ENCODE measurements around the gene NPAS2. TPM values are rescaled to one million over a fixed set of nuclear protein-coding genes. Genes with fewer than 3 reads are reported as not detected.

NPAS2 gene
- total RNA-seq, 1 experiment from 2014 or later = 20.4 TPM

DNA sequence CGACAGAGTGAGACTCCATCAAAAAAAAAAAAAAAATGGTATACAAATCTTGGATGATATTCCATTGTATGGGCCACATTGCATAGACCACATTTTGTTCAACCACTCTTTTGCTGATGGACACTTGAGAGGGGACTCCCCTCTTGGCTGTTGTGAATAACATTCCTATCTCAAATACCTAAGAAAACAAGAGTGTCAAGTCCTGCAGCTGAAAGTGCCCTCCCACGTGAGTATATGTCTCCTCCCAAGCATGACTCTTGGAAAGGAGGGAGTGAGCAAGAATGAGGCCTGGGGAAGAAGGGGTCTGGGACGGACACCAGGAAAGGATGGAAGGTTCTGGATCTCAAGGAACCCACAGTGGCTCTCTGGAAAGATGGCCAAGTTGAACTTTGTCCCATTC lies 36.0 kb upstream of the NPAS2 start:
- no peak for DNase-seq (ENCODE audit: low read depth, low spot score)
- TF ChIP-seq ZNF274 (IDR thresholded peaks at IDR 0.05; ENCODE audit: low read depth, low read length) = no peak
- TF ChIP-seq FOSL1 (IDR thresholded peaks at IDR 0.05; ENCODE audit: low read depth) = no peak
- TF ChIP-seq, protein P1, sequence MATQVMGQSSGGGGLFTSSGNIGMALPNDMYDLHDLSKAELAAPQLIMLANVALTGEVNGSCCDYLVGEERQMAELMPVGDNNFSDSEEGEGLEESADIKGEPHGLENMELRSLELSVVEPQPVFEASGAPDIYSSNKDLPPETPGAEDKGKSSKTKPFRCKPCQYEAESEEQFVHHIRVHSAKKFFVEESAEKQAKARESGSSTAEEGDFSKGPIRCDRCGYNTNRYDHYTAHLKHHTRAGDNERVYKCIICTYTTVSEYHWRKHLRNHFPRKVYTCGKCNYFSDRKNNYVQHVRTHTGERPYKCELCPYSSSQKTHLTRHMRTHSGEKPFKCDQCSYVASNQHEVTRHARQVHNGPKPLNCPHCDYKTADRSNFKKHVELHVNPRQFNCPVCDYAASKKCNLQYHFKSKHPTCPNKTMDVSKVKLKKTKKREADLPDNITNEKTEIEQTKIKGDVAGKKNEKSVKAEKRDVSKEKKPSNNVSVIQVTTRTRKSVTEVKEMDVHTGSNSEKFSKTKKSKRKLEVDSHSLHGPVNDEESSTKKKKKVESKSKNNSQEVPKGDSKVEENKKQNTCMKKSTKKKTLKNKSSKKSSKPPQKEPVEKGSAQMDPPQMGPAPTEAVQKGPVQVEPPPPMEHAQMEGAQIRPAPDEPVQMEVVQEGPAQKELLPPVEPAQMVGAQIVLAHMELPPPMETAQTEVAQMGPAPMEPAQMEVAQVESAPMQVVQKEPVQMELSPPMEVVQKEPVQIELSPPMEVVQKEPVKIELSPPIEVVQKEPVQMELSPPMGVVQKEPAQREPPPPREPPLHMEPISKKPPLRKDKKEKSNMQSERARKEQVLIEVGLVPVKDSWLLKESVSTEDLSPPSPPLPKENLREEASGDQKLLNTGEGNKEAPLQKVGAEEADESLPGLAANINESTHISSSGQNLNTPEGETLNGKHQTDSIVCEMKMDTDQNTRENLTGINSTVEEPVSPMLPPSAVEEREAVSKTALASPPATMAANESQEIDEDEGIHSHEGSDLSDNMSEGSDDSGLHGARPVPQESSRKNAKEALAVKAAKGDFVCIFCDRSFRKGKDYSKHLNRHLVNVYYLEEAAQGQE (IDR thresholded peaks at IDR 0.05; ENCODE audit: low read depth) = no peak
- no peak for TF ChIP-seq CEBPB (IDR thresholded peaks at IDR 0.05; ENCODE audit: low read depth)
- TF ChIP-seq, protein P2, sequence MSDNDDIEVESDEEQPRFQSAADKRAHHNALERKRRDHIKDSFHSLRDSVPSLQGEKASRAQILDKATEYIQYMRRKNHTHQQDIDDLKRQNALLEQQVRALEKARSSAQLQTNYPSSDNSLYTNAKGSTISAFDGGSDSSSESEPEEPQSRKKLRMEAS (IDR thresholded peaks at IDR 0.05) = no peak
- Histone ChIP-seq H2AFZ (ENCODE audit: low read depth, low read length, poor library complexity, severe bottlenecking) (no peak overlapping the region), H3K9me3 (ENCODE audit: control insufficient read depth in 1 of 2, insufficient read depth in 1 of 2, low read depth in 1 of 2, low read length in 2 of 2) (no peaks in the 10 kb centered on the region), H3K4me1 (ENCODE audit: control insufficient read depth in 1 of 2, insufficient read depth in 2 of 2, low read length in 2 of 2) (peaks cover 3 to 17% of the 10 kb centered on the region in 2 experiments), H3K79me2 (ENCODE audit: insufficient read depth, low read length) (no peaks in the 10 kb centered on the region), H3K4me2 (ENCODE audit: low read length) (no peak overlapping the region), H3K4me3 (replicated peaks in 1 of 2; ENCODE audit: low read depth in 1 of 2, low read length in 2 of 2) (no peak overlapping the region), H3K9ac (ENCODE audit: low read length) (no peak overlapping the region), H4K20me1 (ENCODE audit: insufficient read depth) (no peaks in the 10 kb centered on the region), H3K27ac (ENCODE audit: low read depth, low read length) (no peak overlapping the region), H3K27me3 (ENCODE audit: insufficient read depth, low read length) (no peaks in the 10 kb centered on the region), H3K36me3 (ENCODE audit: control insufficient read depth in 1 of 2, insufficient read depth in 2 of 2, low read length in 2 of 2) (no peaks in the 10 kb centered on the region), H3K9me2 (ENCODE audit: insufficient read depth) (no peaks in the 10 kb centered on the region)
- RAD21 ChIA-PET (ENCODE audit: low non-redundant PET in 1 of 2, low total read pairs in 2 of 2, uncharacterized antibody in 2 of 2, unreplicated experiment in 2 of 2) = no interaction called here
- no peak for ATAC-seq
- CTCF ChIA-PET = no interaction called here
- no TSS peak for BruUV-seq (replicated peaks)
- POLR2A ChIA-PET = no interaction called here
- intact Hi-C loops (cut with micrococcal nuclease) = no loop called here

- no TSS peak for BruUV-seq (replicated peaks)
- H3K36me3 ChIP-seq (ENCODE audit: control insufficient read depth in 1 of 2, insufficient read depth in 2 of 2, low read length in 2 of 2) = no peaks in the 10 kb centered on the region
- H3K27me3 ChIP-seq (ENCODE audit: insufficient read depth, low read length) = no peaks in the 10 kb centered on the region
- no peak overlapping the region for H3K9ac ChIP-seq (ENCODE audit: low read length)
- H3K4me2 ChIP-seq (ENCODE audit: low read length) = no peak overlapping the region
- ATAC-seq (no peak), DNase-seq (ENCODE audit: low read depth, low spot score) (no peak)
- ChIA-PET RAD21 (ENCODE audit: low non-redundant PET in 1 of 2, low total read pairs in 2 of 2, uncharacterized antibody in 2 of 2, unreplicated experiment in 2 of 2) (no interaction called here), CTCF (no interaction called here), POLR2A (no interaction called here)
- H3K9me3 ChIP-seq (ENCODE audit: control insufficient read depth in 1 of 2, insufficient read depth in 1 of 2, low read depth in 1 of 2, low read length in 2 of 2) = no peaks in the 10 kb centered on the region
- no peak overlapping the region for H3K27ac ChIP-seq (ENCODE audit: low read depth, low read length)
- intact Hi-C loops (cut with micrococcal nuclease) = no loop called here
- no peak for TF ChIP-seq CEBPB (IDR thresholded peaks at IDR 0.05; ENCODE audit: low read depth)
- TF ChIP-seq EZH2 (IDR thresholded peaks at IDR 0.05) = no peak
- no peak for TF ChIP-seq SIN3A (IDR thresholded peaks at IDR 0.05; ENCODE audit: low read depth)
- TF ChIP-seq CBX3 (IDR thresholded peaks at IDR 0.05; ENCODE audit: low read depth) = no peak
- no peak for TF ChIP-seq JUND (IDR thresholded peaks at IDR 0.05)
- TF ChIP-seq EGR1 (IDR thresholded peaks at IDR 0.05; ENCODE audit: low read depth) = no peak
- TF ChIP-seq FOSL1 (IDR thresholded peaks at IDR 0.05; ENCODE audit: low read depth) = no peak
- TF ChIP-seq RAD21 (IDR thresholded peaks at IDR 0.05; ENCODE audit: low read depth) = no peak
- TF ChIP-seq, protein P3, sequence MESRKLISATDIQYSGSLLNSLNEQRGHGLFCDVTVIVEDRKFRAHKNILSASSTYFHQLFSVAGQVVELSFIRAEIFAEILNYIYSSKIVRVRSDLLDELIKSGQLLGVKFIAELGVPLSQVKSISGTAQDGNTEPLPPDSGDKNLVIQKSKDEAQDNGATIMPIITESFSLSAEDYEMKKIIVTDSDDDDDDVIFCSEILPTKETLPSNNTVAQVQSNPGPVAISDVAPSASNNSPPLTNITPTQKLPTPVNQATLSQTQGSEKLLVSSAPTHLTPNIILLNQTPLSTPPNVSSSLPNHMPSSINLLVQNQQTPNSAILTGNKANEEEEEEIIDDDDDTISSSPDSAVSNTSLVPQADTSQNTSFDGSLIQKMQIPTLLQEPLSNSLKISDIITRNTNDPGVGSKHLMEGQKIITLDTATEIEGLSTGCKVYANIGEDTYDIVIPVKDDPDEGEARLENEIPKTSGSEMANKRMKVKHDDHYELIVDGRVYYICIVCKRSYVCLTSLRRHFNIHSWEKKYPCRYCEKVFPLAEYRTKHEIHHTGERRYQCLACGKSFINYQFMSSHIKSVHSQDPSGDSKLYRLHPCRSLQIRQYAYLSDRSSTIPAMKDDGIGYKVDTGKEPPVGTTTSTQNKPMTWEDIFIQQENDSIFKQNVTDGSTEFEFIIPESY (IDR thresholded peaks at IDR 0.05; ENCODE audit: extremely low read depth, insufficient replicate concordance, low read length) = no peak
- no peak for TF ChIP-seq POLR2AphosphoS5 (IDR thresholded peaks at IDR 0.05; ENCODE audit: low read depth, low read length)
- no peak for TF ChIP-seq ELF1 (IDR thresholded peaks at IDR 0.05; ENCODE audit: borderline replicate concordance, low read depth)
- no peak for TF ChIP-seq POLR2A (IDR thresholded peaks at IDR 0.05; ENCODE audit: borderline replicate concordance, extremely low read depth, insufficient read depth, insufficient read length)
- no peaks in the 10 kb centered on the region for H3K79me2 ChIP-seq (ENCODE audit: insufficient read depth, low read length)
- H3K4me1 ChIP-seq (ENCODE audit: control insufficient read depth in 1 of 2, insufficient read depth in 2 of 2, low read length in 2 of 2) = peaks cover 3 to 17% of the 10 kb centered on the region in 2 experiments
- H3K9me2 ChIP-seq (ENCODE audit: insufficient read depth) = no peaks in the 10 kb centered on the region
- H2AFZ ChIP-seq (ENCODE audit: low read depth, low read length, poor library complexity, severe bottlenecking) = no peak overlapping the region
- H4K20me1 ChIP-seq (ENCODE audit: insufficient read depth) = no peaks in the 10 kb centered on the region
- H3K4me3 ChIP-seq (replicated peaks in 1 of 2; ENCODE audit: low read depth in 1 of 2, low read length in 2 of 2) = no peak overlapping the region
Observed at GRCh38 chr2:100784681-100785080, 35.3 kb upstream of the NPAS2 start.

All from HCT116 (cell line).